Measurements from ENCODE around the gene L1CAM. TPM values are rescaled to one million over a fixed set of nuclear protein-coding genes. Genes with fewer than 3 reads are reported as not detected.

L1CAM gene
- polyA plus RNA-seq, 4 donors, result 0.54 to 16.3 (median 2.1) TPM; not detected in 1

GRCh38 chrX:153830640-153831428 is 55.1 kb downstream of the L1CAM start:
- no peak for DNase-seq
- no peak for FAIRE-seq
- Histone ChIP-seq H3K27me3 (ENCODE audit: control insufficient read depth in 3 of 3, insufficient read depth in 3 of 3, low read length in 3 of 3) (peaks cover 2 to 41% (median 10%) of the 10 kb centered on the region in 3 donors), H3K36me3 (ENCODE audit: control insufficient read depth in 3 of 3, insufficient read depth in 2 of 3, low read depth in 1 of 3, low read length in 3 of 3) (no peaks in the 10 kb centered on the region), H3K4me1 (ENCODE audit: control insufficient read depth in 3 of 3, insufficient read depth in 2 of 3, low read depth in 1 of 3, low read length in 2 of 3) (no peaks in the 10 kb centered on the region), H3K4me3 (ENCODE audit: low read depth in 1 of 3, low read length in 3 of 3) (peak overlapping the region in 1 of 3 donors; percentile 40), H3K27ac (ENCODE audit: low read depth in 1 of 3, low read length in 2 of 3) (no peak overlapping the region), H3K9me3 (ENCODE audit: control insufficient read depth in 2 of 2, insufficient read depth in 1 of 2, low read depth in 1 of 2, low read length in 1 of 2) (no peaks in the 10 kb centered on the region)
- 2 to 48% (median 36%) methylated on average over 28 to 102 of the region's 102 CpGs for WGBS, 3 donors

DNA sequence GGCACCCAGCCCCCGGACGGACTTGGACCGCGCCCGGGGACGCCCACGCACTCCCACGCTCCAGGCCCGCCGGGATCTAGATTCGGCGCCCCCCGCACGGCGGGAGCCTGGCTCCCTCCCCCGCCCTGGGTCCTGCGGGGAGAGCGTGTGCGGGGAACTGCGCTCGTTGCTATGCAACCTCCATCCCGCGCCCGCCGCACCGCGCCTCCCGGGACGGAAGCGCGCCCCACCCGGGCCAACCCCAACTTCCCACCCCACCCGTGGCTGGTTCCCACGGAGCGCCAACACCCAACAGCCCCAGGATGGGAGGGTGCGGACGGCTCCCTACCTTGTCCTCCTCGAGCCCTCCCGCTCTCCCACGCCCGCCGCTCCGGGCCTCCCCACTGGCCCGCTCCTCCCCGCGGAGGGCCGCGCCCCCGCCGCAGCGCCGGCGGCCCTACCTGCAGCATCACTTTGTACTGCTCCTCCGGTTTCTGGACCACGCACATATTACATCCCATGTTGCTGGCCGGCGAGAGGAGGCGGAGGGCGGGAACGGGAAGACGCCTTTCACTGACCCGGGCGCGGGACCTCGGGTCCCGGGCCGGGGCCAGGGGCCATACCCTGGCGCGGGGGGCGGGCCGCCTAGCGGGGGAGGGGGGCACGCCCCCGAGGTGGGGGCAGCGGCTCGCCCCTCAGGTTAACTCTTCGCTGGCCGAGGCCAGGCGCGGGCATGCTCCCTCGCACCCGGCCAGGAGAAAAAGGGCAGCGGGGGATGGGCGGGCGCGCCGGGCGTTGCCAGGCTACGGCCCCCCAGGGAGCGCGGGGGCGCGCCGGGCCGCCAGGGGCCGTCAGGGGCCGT is 56.0 kb downstream of the L1CAM start, which contains the start of gene PDZD4:
TSS of gene PDZD4 (minus strand) at position 746 of the 841 bp plus-strand sequence. CDS start at position 500, 246 bp downstream.
- peak within 1 kb of the TSS in 2 of 3 donors; percentile 24 to 40 for H3K4me3 ChIP-seq (ENCODE audit: low read depth in 1 of 3, low read length in 3 of 3)
- H3K4me1 ChIP-seq (ENCODE audit: control insufficient read depth in 3 of 3, insufficient read depth in 2 of 3, low read depth in 1 of 3, low read length in 2 of 3), result no peaks in the 10 kb centered on the region
- H3K36me3 ChIP-seq (ENCODE audit: control insufficient read depth in 3 of 3, insufficient read depth in 2 of 3, low read depth in 1 of 3, low read length in 3 of 3), result no peaks in the 10 kb centered on the region
- H3K27me3 ChIP-seq (ENCODE audit: control insufficient read depth in 3 of 3, insufficient read depth in 3 of 3, low read length in 3 of 3), result peaks cover 2 to 47% (median 10%) of the 10 kb centered on the region in 3 donors
- H3K27ac ChIP-seq (ENCODE audit: low read depth in 1 of 3, low read length in 2 of 3), result no peak within 1 kb of the TSS
- DNase-seq (no peak), FAIRE-seq (no peak)
- 1 to 33% (median 5%) methylated on average over 12 to 97 of the region's 97 CpGs for WGBS, 3 donors
- no peaks in the 10 kb centered on the region for H3K9me3 ChIP-seq (ENCODE audit: control insufficient read depth in 2 of 2, insufficient read depth in 1 of 2, low read depth in 1 of 2, low read length in 1 of 2)

GRCh38 chrX:153829549-153829798 is 56.5 kb downstream of the L1CAM start:
- no peak for FAIRE-seq
- peak overlapping the region in 2 of 3 donors; percentile 24 to 40 for H3K4me3 ChIP-seq (ENCODE audit: low read depth in 1 of 3, low read length in 3 of 3)
- whole genome bisulfite sequencing, 3 donors, result 0 to 49% (median 1%) methylated on average over 2 to 27 of the region's 27 CpGs

GRCh38 chrX:153828723-153829548 is 57.0 kb downstream of the L1CAM start:
- Histone ChIP-seq H3K9me3 (ENCODE audit: control insufficient read depth in 2 of 2, insufficient read depth in 1 of 2, low read depth in 1 of 2, low read length in 1 of 2) (no peaks in the 10 kb centered on the region), H3K27me3 (ENCODE audit: control insufficient read depth in 3 of 3, insufficient read depth in 3 of 3, low read length in 3 of 3) (peaks cover 2 to 47% (median 10%) of the 10 kb centered on the region in 3 donors), H3K36me3 (ENCODE audit: control insufficient read depth in 3 of 3, insufficient read depth in 2 of 3, low read depth in 1 of 3, low read length in 3 of 3) (no peaks in the 10 kb centered on the region), H3K4me1 (ENCODE audit: control insufficient read depth in 3 of 3, insufficient read depth in 2 of 3, low read depth in 1 of 3, low read length in 2 of 3) (no peaks in the 10 kb centered on the region), H3K4me3 (ENCODE audit: low read depth in 1 of 3, low read length in 3 of 3) (peak overlapping the region in 1 of 3 donors; percentile 24), H3K27ac (ENCODE audit: low read depth in 1 of 3, low read length in 2 of 3) (no peak overlapping the region)
- DNase-seq (no peak), FAIRE-seq (no peak)
- 8 to 29% (median 25%) methylated on average over 13 to 50 of the region's 50 CpGs for WGBS, 3 donors

More at GRCh38 chrX:153829549-153829798, 56.5 kb downstream of the L1CAM start:
- no peaks in the 10 kb centered on the region for H3K9me3 ChIP-seq (ENCODE audit: control insufficient read depth in 2 of 2, insufficient read depth in 1 of 2, low read depth in 1 of 2, low read length in 1 of 2)
- H3K27ac ChIP-seq (ENCODE audit: low read depth in 1 of 3, low read length in 2 of 3), result no peak overlapping the region
- no peaks in the 10 kb centered on the region for H3K4me1 ChIP-seq (ENCODE audit: control insufficient read depth in 3 of 3, insufficient read depth in 2 of 3, low read depth in 1 of 3, low read length in 2 of 3)
- no peaks in the 10 kb centered on the region for H3K36me3 ChIP-seq (ENCODE audit: control insufficient read depth in 3 of 3, insufficient read depth in 2 of 3, low read depth in 1 of 3, low read length in 3 of 3)
- DNase-seq, result no peak
- peaks cover 2 to 47% (median 10%) of the 10 kb centered on the region in 3 donors for H3K27me3 ChIP-seq (ENCODE audit: control insufficient read depth in 3 of 3, insufficient read depth in 3 of 3, low read length in 3 of 3)

DNA sequence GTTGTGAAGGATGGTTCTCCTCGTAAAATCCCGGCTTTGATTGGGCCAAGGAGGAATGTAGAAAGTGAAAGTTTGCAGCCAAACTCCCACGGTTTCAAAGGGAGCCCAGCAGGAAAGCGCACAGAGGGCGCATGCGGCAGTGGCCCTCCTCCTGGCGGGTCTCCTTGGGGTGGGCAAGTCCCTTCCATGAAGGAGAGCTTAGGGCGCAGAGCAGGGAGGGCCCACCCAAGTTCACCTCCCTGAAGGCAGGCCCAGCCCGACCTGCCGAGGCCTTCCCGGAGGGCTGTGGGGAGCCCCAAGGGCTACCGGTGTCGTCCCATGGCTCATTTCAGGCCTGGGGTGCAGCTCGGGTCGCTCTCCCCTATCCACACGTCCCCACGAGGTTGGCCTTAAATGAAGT is 57.7 kb downstream of the L1CAM start:
- H3K27ac ChIP-seq (ENCODE audit: low read depth in 1 of 3, low read length in 2 of 3), result no peak overlapping the region
- no peaks in the 10 kb centered on the region for H3K9me3 ChIP-seq (ENCODE audit: control insufficient read depth in 2 of 2, insufficient read depth in 1 of 2, low read depth in 1 of 2, low read length in 1 of 2)
- H3K4me1 ChIP-seq (ENCODE audit: control insufficient read depth in 3 of 3, insufficient read depth in 2 of 3, low read depth in 1 of 3, low read length in 2 of 3), result no peaks in the 10 kb centered on the region
- WGBS, 3 donors, result 18 to 41% (median 29%) methylated on average over 15 to 17 of the region's 17 CpGs
- H3K4me3 ChIP-seq (ENCODE audit: low read depth in 1 of 3, low read length in 3 of 3), result peak overlapping the region in 1 of 3 donors; percentile 13
- peaks cover 2 to 47% (median 12%) of the 10 kb centered on the region in 3 donors for H3K27me3 ChIP-seq (ENCODE audit: control insufficient read depth in 3 of 3, insufficient read depth in 3 of 3, low read length in 3 of 3)
- DNase-seq, result no peak
- H3K36me3 ChIP-seq (ENCODE audit: control insufficient read depth in 3 of 3, insufficient read depth in 2 of 3, low read depth in 1 of 3, low read length in 3 of 3), result no peaks in the 10 kb centered on the region
- no peak for FAIRE-seq

DNA sequence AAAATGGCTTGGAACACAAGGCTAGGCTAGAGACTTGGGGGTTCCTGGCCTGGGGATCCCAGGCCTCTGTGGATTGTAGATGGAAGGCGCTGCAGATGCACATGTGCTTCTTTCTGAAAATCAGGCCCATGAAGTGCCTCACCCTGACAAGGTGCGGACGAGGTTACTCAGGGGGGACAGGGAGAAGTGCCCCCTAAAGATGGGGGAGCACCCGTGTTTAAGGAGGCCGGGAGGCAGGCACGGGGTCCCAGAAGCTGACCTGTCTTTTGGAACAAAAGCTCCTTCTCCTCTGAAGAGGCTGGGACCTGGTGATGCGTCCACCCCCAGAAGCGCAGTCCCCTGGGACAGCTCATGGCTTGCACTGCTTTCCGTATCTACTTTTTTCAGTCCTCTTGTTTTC is 58.1 kb downstream of the L1CAM start:
- FAIRE-seq (no peak), DNase-seq (no peak)
- Histone ChIP-seq H3K27ac (ENCODE audit: low read depth in 1 of 3, low read length in 2 of 3) (no peak overlapping the region), H3K27me3 (ENCODE audit: control insufficient read depth in 3 of 3, insufficient read depth in 3 of 3, low read length in 3 of 3) (peaks cover 2 to 47% (median 12%) of the 10 kb centered on the region in 3 donors), H3K36me3 (ENCODE audit: control insufficient read depth in 3 of 3, insufficient read depth in 2 of 3, low read depth in 1 of 3, low read length in 3 of 3) (no peaks in the 10 kb centered on the region), H3K4me1 (ENCODE audit: control insufficient read depth in 3 of 3, insufficient read depth in 2 of 3, low read depth in 1 of 3, low read length in 2 of 3) (no peaks in the 10 kb centered on the region), H3K9me3 (ENCODE audit: control insufficient read depth in 2 of 2, insufficient read depth in 1 of 2, low read depth in 1 of 2, low read length in 1 of 2) (no peaks in the 10 kb centered on the region), H3K4me3 (ENCODE audit: low read depth in 1 of 3, low read length in 3 of 3) (no peak overlapping the region)
- WGBS, 3 donors, result 72 to 80% (median 76%) methylated on average over 6 to 9 of the region's 9 CpGs

DNA sequence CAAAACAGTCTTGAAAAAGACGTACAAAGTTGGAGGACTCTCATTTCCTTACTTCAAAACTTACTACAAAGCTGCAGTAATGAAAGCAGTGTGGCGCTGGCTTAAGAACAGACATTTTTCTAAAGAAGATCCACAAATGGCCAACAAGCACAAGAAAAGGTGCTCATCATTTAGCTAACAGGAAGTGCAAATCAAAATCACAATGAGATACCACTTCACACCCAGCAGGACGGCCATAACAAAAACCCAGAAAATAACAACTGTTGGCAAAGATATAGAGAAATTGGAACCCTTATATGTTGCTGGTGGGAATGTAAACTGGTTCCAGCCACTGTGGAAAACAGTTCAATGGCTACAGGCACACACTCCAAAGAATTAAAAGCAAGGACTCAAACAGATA is 59.0 kb downstream of the L1CAM start:
- Histone ChIP-seq H3K9me3 (ENCODE audit: control insufficient read depth in 2 of 2, insufficient read depth in 1 of 2, low read depth in 1 of 2, low read length in 1 of 2) (no peaks in the 10 kb centered on the region), H3K4me3 (ENCODE audit: low read depth in 1 of 3, low read length in 3 of 3) (no peak overlapping the region), H3K27ac (ENCODE audit: low read depth in 1 of 3, low read length in 2 of 3) (no peak overlapping the region), H3K4me1 (ENCODE audit: control insufficient read depth in 3 of 3, insufficient read depth in 2 of 3, low read depth in 1 of 3, low read length in 2 of 3) (no peaks in the 10 kb centered on the region), H3K27me3 (ENCODE audit: control insufficient read depth in 3 of 3, insufficient read depth in 3 of 3, low read length in 3 of 3) (peaks cover 2 to 43% (median 12%) of the 10 kb centered on the region in 3 donors), H3K36me3 (ENCODE audit: control insufficient read depth in 3 of 3, insufficient read depth in 2 of 3, low read depth in 1 of 3, low read length in 3 of 3) (no peaks in the 10 kb centered on the region)
- no peak for DNase-seq
- no peak for FAIRE-seq
- 63 to 69% (median 65%) methylated on average over 3 of the region's 3 CpGs for WGBS, 3 donors

GRCh38 chrX:153825042-153825441 is 60.9 kb downstream of the L1CAM start:
- DNase-seq (no peak), FAIRE-seq (no peak)
- peaks cover 0 to 42% (median 6%) of the 10 kb centered on the region in 3 donors for H3K27me3 ChIP-seq (ENCODE audit: control insufficient read depth in 3 of 3, insufficient read depth in 3 of 3, low read length in 3 of 3)
- no peak overlapping the region for H3K27ac ChIP-seq (ENCODE audit: low read depth in 1 of 3, low read length in 2 of 3)
- 81 to 85% (median 84%) methylated on average over 7 to 8 of the region's 8 CpGs for WGBS, 3 donors
- H3K4me1 ChIP-seq (ENCODE audit: control insufficient read depth in 3 of 3, insufficient read depth in 2 of 3, low read depth in 1 of 3, low read length in 2 of 3), result no peaks in the 10 kb centered on the region
- H3K9me3 ChIP-seq (ENCODE audit: control insufficient read depth in 2 of 2, insufficient read depth in 1 of 2, low read depth in 1 of 2, low read length in 1 of 2), result no peaks in the 10 kb centered on the region
- H3K36me3 ChIP-seq (ENCODE audit: control insufficient read depth in 3 of 3, insufficient read depth in 2 of 3, low read depth in 1 of 3, low read length in 3 of 3), result no peaks in the 10 kb centered on the region
- no peak overlapping the region for H3K4me3 ChIP-seq (ENCODE audit: low read depth in 1 of 3, low read length in 3 of 3)
